Measurements from ENCODE around the gene ADORA3.

DNA sequence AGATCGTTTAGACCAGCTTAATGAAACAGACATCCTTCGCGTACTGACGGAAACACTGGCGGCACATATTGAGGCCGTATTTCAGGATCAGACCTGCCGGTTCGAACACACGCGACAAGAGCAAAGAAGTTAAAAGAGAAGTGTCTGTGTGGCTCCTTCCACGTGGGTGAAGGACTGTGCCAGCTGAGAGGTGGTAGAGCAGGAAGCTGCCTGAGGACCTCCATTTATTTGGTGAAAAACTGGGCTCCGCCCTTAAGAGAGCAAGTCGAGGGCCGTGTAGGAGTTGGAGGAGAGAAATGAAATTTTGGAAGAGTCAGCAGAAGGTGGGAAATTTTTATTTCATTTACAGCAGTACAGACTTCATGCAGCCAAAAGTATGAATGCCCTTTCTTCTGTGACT is 38.8 kb upstream of the ADORA3 start:
- TF ChIP-seq CTCF (conservative IDR thresholded peaks at IDR 0.05 in 1 of 2, IDR thresholded peaks at IDR 0.05 in 1 of 2; ENCODE audit: extremely low read depth in 1 of 2, insufficient read depth in 1 of 2, low read depth in 1 of 2, low read length in 2 of 2) (no peak), EZH2 (IDR thresholded peaks at IDR 0.05; ENCODE audit: borderline replicate concordance, low read length) (no peak)

Data from mammary epithelial cell (primary cell).